GM19455 (cell line): ENCODE results near the gene MTREX.

Experiments
- ATAC-seq: cut with Tn5 transposase; IDR thresholded peaks from one replicate; pipeline ENCODE4 v1.9.1; 2021; ENCODE audit not compliant: unreplicated experiment

MTREX gene

DNA sequence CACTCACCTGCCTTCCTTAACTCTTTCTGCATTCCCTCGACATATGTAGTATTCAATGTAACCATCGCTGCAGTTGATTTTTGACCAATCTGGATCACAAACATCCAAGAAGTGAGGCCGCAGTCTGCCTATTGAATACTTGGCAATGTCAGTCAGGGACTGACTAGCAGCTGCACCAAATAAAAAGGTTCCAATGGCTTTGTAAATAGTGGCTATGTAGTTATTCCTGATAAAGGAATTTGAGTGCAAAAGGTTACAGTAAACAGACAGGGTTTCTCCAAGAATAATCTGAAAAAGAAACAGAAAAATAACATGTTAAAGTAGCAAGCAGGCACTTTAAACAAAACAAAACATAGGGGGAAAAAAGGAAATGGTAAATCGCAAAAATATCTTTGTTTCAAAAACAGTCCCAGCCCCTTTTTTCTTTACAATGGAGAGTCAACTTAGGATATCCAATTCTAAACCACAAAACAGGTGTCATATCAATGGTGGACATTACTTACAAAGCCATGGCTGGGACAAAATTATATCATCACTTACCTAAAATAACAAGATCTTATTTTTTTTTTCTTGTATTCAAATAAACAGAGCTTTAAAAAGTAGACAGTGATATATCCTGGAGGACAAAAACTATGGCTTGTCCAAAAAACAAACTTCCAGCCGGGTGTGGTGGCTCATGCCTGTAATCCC lies 160.2 kb downstream of the MTREX start:
- ATAC-seq, result no peak

DNA sequence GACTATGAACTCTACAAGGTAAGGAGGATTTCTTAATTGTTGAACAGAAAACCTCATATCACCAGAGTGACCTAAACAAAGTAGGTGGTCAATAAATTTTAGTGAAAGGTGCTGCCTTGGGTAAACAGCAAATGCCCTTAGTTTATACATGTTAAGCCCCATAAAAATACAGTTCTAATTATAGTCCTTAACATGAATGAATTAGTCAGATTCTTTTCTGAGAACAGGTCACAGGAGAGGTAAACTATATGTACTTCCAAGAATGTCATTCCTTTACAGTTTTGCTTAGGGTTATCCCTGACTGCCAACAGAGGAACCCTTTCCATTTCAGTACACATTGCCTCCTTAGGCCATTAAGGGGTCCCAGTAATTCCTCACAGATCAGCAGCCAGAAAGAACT lies 162.1 kb downstream of the MTREX start:
- no peak for ATAC-seq

DNA sequence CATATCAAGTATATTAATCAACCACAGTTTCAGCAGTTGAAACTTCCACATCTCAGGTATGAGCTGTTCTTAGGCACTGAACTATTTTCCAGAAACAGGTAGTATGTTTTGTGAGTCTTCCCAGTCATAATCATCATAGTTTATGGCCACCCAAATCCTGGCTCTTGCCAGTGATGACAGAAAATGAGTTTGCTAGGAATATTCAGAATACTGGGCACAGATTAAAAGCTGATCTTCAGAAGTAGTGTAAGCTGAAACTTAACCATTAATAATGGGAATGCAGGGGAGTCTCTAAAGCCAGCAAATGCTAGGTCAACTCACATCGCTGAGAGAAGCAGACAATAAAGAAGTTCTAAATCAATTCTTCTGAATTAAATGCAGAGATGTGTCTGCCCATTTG lies 162.5 kb downstream of the MTREX start:
- ATAC-seq, result no peak

DNA sequence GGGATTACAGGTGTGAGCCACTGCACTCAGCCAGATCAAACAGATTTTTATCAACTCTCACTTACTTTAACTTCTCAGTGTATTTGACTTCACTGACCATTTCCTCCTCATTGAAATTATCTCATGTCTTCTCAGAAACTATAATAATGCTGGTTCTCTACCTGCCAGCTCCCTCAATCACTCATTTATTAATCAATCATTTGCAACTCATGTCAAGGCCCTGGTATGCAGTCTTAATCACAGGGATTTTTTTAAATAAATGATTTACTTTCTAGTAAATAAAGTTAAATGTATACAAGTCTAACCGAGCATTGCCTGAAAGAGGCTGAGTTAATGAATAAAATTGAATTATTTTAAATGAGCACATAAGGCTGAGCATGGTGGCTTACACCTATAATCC lies 163.7 kb downstream of the MTREX start:
- no peak for ATAC-seq

DNA sequence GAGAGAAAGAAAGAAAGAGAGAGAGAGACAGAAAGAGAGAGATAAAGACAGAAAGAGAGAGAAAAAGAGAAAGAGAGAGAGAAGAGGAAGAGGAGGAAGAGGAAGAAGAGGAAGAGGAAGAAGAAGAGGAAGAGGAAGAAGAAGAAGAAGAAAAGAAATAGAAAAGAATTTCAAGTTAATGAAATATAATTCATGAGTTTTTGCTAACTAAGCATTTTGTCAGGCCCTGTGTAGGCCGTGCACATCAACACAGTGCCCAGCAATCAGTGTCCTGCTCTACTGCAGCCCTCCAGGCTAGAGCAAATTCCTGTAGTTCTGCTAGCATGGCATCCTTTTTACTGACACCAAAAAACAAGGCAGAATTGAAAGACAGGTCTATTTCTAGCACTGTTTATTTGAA lies 164.9 kb downstream of the MTREX start:
- ATAC-seq, result no peak
